AG09319 (cell line): ENCODE data around the gene CACNB4.

Source experiments
- DNase-seq: peaks from one replicate; pipeline ENCODE4 v3.0.0-alpha.2; 2010; ENCODE audit warnings: low read depth; ENCODE audit errors: extremely low read depth
- CTCF ChIP-seq: IDR thresholded peaks from 2 replicates; pipeline ENCODE4 v1.5.1; 2011; ENCODE audit warnings: low read depth, mild to moderate bottlenecking, inconsistent platforms, low read length, moderate library complexity

CACNB4 gene

GRCh38 chr2:152063325-152063924 lies 35.4 kb downstream of the CACNB4 start:
- no peak for TF ChIP-seq CTCF

GRCh38 chr2:152062125-152063091 lies 36.4 kb downstream of the CACNB4 start:
- peak; percentile 16 for DNase-seq
- no peak for TF ChIP-seq CTCF

More at GRCh38 chr2:152063325-152063924, 35.4 kb downstream of the CACNB4 start:
- DNase-seq: no peak

GRCh38 chr2:152061383-152061782 lies 37.5 kb downstream of the CACNB4 start:
- no peak for TF ChIP-seq CTCF
- DNase-seq: no peak

- TF ChIP-seq CTCF: no peak
- no peak for DNase-seq
These were observed 40.2 kb downstream of the CACNB4 start for GRCh38 chr2:152058655-152059054.

- no peak for DNase-seq
- no peak for TF ChIP-seq CTCF
These were observed 42.4 kb downstream of the CACNB4 start for GRCh38 chr2:152056418-152056817.

- no peak for TF ChIP-seq CTCF
- DNase-seq: no peak
These were observed 43.3 kb downstream of the CACNB4 start for GRCh38 chr2:152055366-152056108.

GRCh38 chr2:152054593-152054992 lies 44.3 kb downstream of the CACNB4 start:
- TF ChIP-seq CTCF: no peak; the same call in 1 of the 2 replicates
- peak; percentile 12 for DNase-seq
